Smooth muscle cell (in vitro differentiated cells): ENCODE measurements around the gene WDR55. TPM values are rescaled to one million over a fixed set of nuclear protein-coding genes. Genes with fewer than 3 reads are reported as not detected.
"Not testable (repeated sequence)": the region's sequence is repeated elsewhere in the genome, so short reads cannot be mapped to it uniquely, and the experiment has no call there.

Experiments
- DNase-seq: peaks from one replicate; lab custom pipeline; 2025; ENCODE audit not compliant: unreplicated experiment; lab: John Stamatoyannopoulos, UW
- H2AFZ ChIP-seq: fragments of 200-600 bp; sonication (generic); 2 replicates; pipeline ENCODE4 v1.6.0; 2016; ENCODE audit warnings: antibody characterized with exemption, low read depth, mild to moderate bottlenecking
- H3F3A ChIP-seq: fragments of 200-600 bp; sonication (generic); 2 replicates; pipeline ENCODE4 v1.6.0; 2017; ENCODE audit warnings: antibody characterized with exemption, low read depth
- H3K27ac ChIP-seq: fragments of 200-600 bp; sonication (generic); 2 replicates; pipeline ENCODE4 v1.5.1; 2016; ENCODE audit warnings: low read depth, mild to moderate bottlenecking
- H3K27me3 ChIP-seq: fragments of 200-600 bp; sonication (generic); 2 replicates; pipeline ENCODE4 v1.6.1; 2016; ENCODE audit warnings: low read depth, mild to moderate bottlenecking
- H3K36me3 ChIP-seq: fragments of 200-600 bp; sonication (generic); 2 replicates; pipeline ENCODE4 v1.5.1; 2016; ENCODE audit warnings: low read depth
- H3K4me1 ChIP-seq: fragments of 200-600 bp; sonication (generic); 2 replicates; pipeline ENCODE4 v1.5.1; 2016; ENCODE audit warnings: low read depth
- H3K4me2 ChIP-seq: fragments of 200-600 bp; sonication (generic); 2 replicates; pipeline ENCODE4 v1.6.0; 2016; ENCODE audit warnings: mild to moderate bottlenecking
- H3K4me3 ChIP-seq: fragments of 200-600 bp; sonication (generic); 2 replicates; pipeline ENCODE4 v1.5.1; 2016; ENCODE audit warnings: mild to moderate bottlenecking
- H3K79me2 ChIP-seq: fragments of 200-600 bp; sonication (generic); 2 replicates; pipeline ENCODE4 v1.6.0; 2016; ENCODE audit warnings: low read depth, mild to moderate bottlenecking
- H3K9ac ChIP-seq: fragments of 200-600 bp; sonication (generic); 2 replicates; pipeline ENCODE4 v1.6.0; 2016; ENCODE audit warnings: low read depth
- H3K9me3 ChIP-seq: fragments of 200-600 bp; sonication (generic); replicated peaks from 2 replicates; pipeline ENCODE4 v1.5.1; 2016; ENCODE audit warnings: low read depth
- H4K20me1 ChIP-seq: fragments of 200-600 bp; sonication (generic); 2 replicates; pipeline ENCODE4 v1.6.0; 2016; ENCODE audit warnings: low read depth
- CTCF ChIP-seq: fragments of 200-600 bp; sonication (generic); IDR thresholded peaks from 2 replicates; pipeline ENCODE4 v1.5.1; 2017; ENCODE audit warnings: borderline replicate concordance, mild to moderate bottlenecking, antibody characterized with exemption; ENCODE audit not compliant: insufficient read depth, poor library complexity, severe bottlenecking
- WGBS: methylation state at CpG from one replicate; pipeline ENCODE4 v1.1.7; 2016; ENCODE audit warnings: low lambda C conversion rate; 5-methylcytosine and 5-hydroxymethylcytosine counted together
- polyA plus RNA-seq: library from polyadenylated mRNA; unstranded; fragments of >200 nt; fragmentation: Nextera tagmentation; extraction: Ambion mirVana; gene quantifications from 2 replicates; pipeline ENCODE4 v1.2.1, GENCODE V29; 2016
- total RNA-seq: library from RNA; depleted of rRNA; stranded (reverse); fragments of >200 nt; gene quantifications from 2 replicates; pipeline ENCODE4 v1.2.3, GENCODE V29; 2014

The WDR55 gene
- total and polyA plus RNA-seq, 2 experiments from 2014 or later, result 14.2 to 20.6 TPM

GRCh38 chr5:140696891-140697492 is 32.3 kb downstream of the WDR55 start:
- Histone ChIP-seq H3K9ac (no peak overlapping the region), H4K20me1 (peaks cover 8% of the 10 kb centered on the region), H3F3A (peaks cover 32% of the 10 kb centered on the region), H3K27ac (no peak overlapping the region), H2AFZ (no peak overlapping the region), H3K27me3 (no peaks in the 10 kb centered on the region), H3K79me2 (peaks cover 45% of the 10 kb centered on the region), H3K4me1 (peaks cover 15% of the 10 kb centered on the region), H3K4me3 (no peak overlapping the region), H3K4me2 (no peak overlapping the region), H3K9me3 (no peaks in the 10 kb centered on the region), H3K36me3 (no peaks in the 10 kb centered on the region)
- DNase-seq, result no peak
- no peak for TF ChIP-seq CTCF
- WGBS, result 91% methylated on average over 4 of the region's 4 CpGs

GRCh38 chr5:140700177-140701144 is 35.8 kb downstream of the WDR55 start, which contains the start of gene ZMAT2:
TSS of gene ZMAT2 (plus strand) at chr5:140700447. CDS start at chr5:140700461, 14 bp downstream.
- DNase-seq, result peak; percentile 45
- Histone ChIP-seq H3K79me2 (peaks cover 22% of the 10 kb centered on the region), H2AFZ (peak within 1 kb of the TSS; percentile 37), H3K9me3 (no peaks in the 10 kb centered on the region), H3F3A (peaks cover 35% of the 10 kb centered on the region), H3K4me2 (peak within 1 kb of the TSS; percentile 89), H3K27ac (peak within 1 kb of the TSS; percentile 52), H3K4me3 (peak within 1 kb of the TSS; percentile 87), H3K4me1 (peaks cover 10% of the 10 kb centered on the region), H3K9ac (peak within 1 kb of the TSS; percentile 89), H4K20me1 (peaks cover 8% of the 10 kb centered on the region), H3K27me3 (no peaks in the 10 kb centered on the region), H3K36me3 (peaks cover 24% of the 10 kb centered on the region)
- 5% methylated on average over 44 of the region's 44 CpGs for WGBS
- no peak for TF ChIP-seq CTCF

- no peak overlapping the region for H3K27ac ChIP-seq
- H3F3A ChIP-seq, result peaks cover 21% of the 10 kb centered on the region
Measured at GRCh38 chr5:140707812-140708211, 43.1 kb downstream of the WDR55 start.

GRCh38 chr5:140708787-140709186 is 44.1 kb downstream of the WDR55 start:
- not testable (repeated sequence) for H4K20me1 ChIP-seq, H3K4me3 ChIP-seq, H3K27ac ChIP-seq, H3K27me3 ChIP-seq, H2AFZ ChIP-seq, H3K9me3 ChIP-seq, H3K9ac ChIP-seq, H3K4me2 ChIP-seq, H3K79me2 ChIP-seq, H3K4me1 ChIP-seq, DNase-seq
- H3K36me3 ChIP-seq, result peaks cover 18% of the 10 kb centered on the region
- H3F3A ChIP-seq, result peaks cover 21% of the 10 kb centered on the region
- 96% methylated on average over 9 of the region's 9 CpGs for WGBS

More at GRCh38 chr5:140707812-140708211, 43.1 kb downstream of the WDR55 start:
- Histone ChIP-seq H3K36me3 (peaks cover 24% of the 10 kb centered on the region), H3K4me1 (no peaks in the 10 kb centered on the region), H3K79me2 (no peaks in the 10 kb centered on the region), H3K9ac (no peak overlapping the region), H3K4me2 (no peak overlapping the region), H3K4me3 (no peak overlapping the region), H2AFZ (no peak overlapping the region), H4K20me1 (no peaks in the 10 kb centered on the region), H3K27me3 (no peaks in the 10 kb centered on the region), H3K9me3 (no peaks in the 10 kb centered on the region)
- no peak for TF ChIP-seq CTCF
- no peak for DNase-seq
- 100% methylated on average over 4 of the region's 4 CpGs for WGBS
